K562 (cell line): Measurements from ENCODE around the gene OLFML2A. TPM values are rescaled to one million over a fixed set of nuclear protein-coding genes. Genes with fewer than 3 reads are reported as not detected.

Experiments used
- ATAC-seq: fragments of 200-7000 bp; cut with Tn5 transposase; 3 replicates; pipeline ENCODE4 v1.9.1; 2020; ENCODE audit warnings: moderate library complexity
- BruUV-seq: library from RNA; stranded (reverse); fragments of 400-500 nt; replicated peaks from 2 replicates; lab custom pipeline; 2021; lab: Mats Ljungman, UMichigan
- CTCF ChIA-PET: fragments of 300-600 bp; formaldehyde crosslinking; extraction: SDS; loops from one replicate; lab custom pipeline; 2021; ENCODE audit warnings: low intra/inter-chr PET ratio; lab: Yijun Ruan, JAX
- POLR2A ChIA-PET: fragments of 300-600, 350-650 bp; sonication (Branson Sonifier 250); formaldehyde crosslinking; extraction: SDS; loops from one replicate; lab custom pipeline; 2021; ENCODE audit warnings: antibody characterized with exemption, inconsistent platforms; lab: Yijun Ruan, JAX
- DNase-seq, 4 experiments: peaks; one replicate each; pipeline versions ENCODE4 v3.0.0 to v3.0.0-alpha.2; 2011 to 2018; ENCODE audit warnings: low spot score in 3 of 4, mixed read lengths in 3 of 4; ENCODE audit errors: extremely low read depth in 1 of 4
- FAIRE-seq: peaks from 2 replicates; lab custom pipeline; 2011; peaks lifted over from hg19 to GRCh38; lab: Jason Lieb, UNC
- H2AFZ ChIP-seq: 2 replicates; pipeline ENCODE4 v1.6.0; 2011; ENCODE audit warnings: low read depth, low read length, control low read depth, inconsistent platforms
- H3K27ac ChIP-seq: fragments of 200-600 bp; 3 replicates; pipeline ENCODE4 v1.8.0; 2011; ENCODE audit warnings: low read depth, mild to moderate bottlenecking, control low read depth, inconsistent platforms, low read length, moderate library complexity, mixed read lengths; ENCODE audit errors: extremely low read depth
- H3K27me3 ChIP-seq, 2 experiments: fragments of 300-600 bp in 1 of 2; 2 replicates in 1 of 2; 3 replicates in 1 of 2; pipeline versions ENCODE4 v1.6.0 to v1.8.0; 2011; ENCODE audit warnings: inconsistent platforms in 2 of 2, low read length in 2 of 2, mild to moderate bottlenecking in 1 of 2, mixed read lengths in 1 of 2, moderate library complexity in 1 of 2; ENCODE audit not compliant: control insufficient read depth in 2 of 2, insufficient read depth in 2 of 2
- H3K36me3 ChIP-seq: fragments of 300-600 bp; 3 replicates; pipeline ENCODE4 v1.8.0; 2011; ENCODE audit warnings: mild to moderate bottlenecking, low read length, inconsistent platforms; ENCODE audit not compliant: control insufficient read depth, insufficient read depth
- H3K4me1 ChIP-seq, 2 experiments: fragments of 200-600 bp in 1 of 2; replicated peaks in 1 of 2; 2 replicates in 1 of 2; 3 replicates in 1 of 2; pipeline versions ENCODE4 v1.5.1 to v1.8.0; 2011; ENCODE audit warnings: inconsistent platforms in 2 of 2, low read length in 2 of 2, mild to moderate bottlenecking in 1 of 2, mixed read lengths in 1 of 2, moderate library complexity in 1 of 2; ENCODE audit not compliant: control insufficient read depth in 2 of 2, insufficient read depth in 2 of 2
- H3K4me2 ChIP-seq: 2 replicates; pipeline ENCODE4 v1.6.1; 2011; ENCODE audit warnings: low read length, control low read depth, inconsistent platforms, mixed read lengths; ENCODE audit not compliant: insufficient read depth
- H3K4me3 ChIP-seq: fragments of 200-600 bp; sonication (generic), shearing (Covaris generic); 2 replicates; pipeline ENCODE4 v1.5.1; 2016; ENCODE audit warnings: control low read depth, inconsistent platforms
- H3K79me2 ChIP-seq: fragments of 200-600 bp; 3 replicates; pipeline ENCODE4 v1.8.0; 2011; ENCODE audit warnings: low read length, inconsistent platforms; ENCODE audit not compliant: control insufficient read depth, insufficient read depth
- H3K9ac ChIP-seq, 2 experiments: 2 replicates each; pipeline versions ENCODE4 v1.6.0 to v1.6.1; 2011; ENCODE audit warnings: low read depth in 2 of 2, low read length in 2 of 2, control low read depth in 1 of 2, inconsistent platforms in 1 of 2, mild to moderate bottlenecking in 1 of 2, mixed read lengths in 1 of 2; ENCODE audit not compliant: insufficient read depth in 1 of 2
- H3K9me1 ChIP-seq: one replicate; pipeline ENCODE4 v1.6.0; 2011; ENCODE audit warnings: inconsistent platforms, mild to moderate bottlenecking, low read length, moderate library complexity; ENCODE audit not compliant: control insufficient read depth, insufficient read depth
- H3K9me3 ChIP-seq: replicated peaks from 2 replicates; pipeline ENCODE4 v1.5.1; 2011; ENCODE audit warnings: low read depth, low read length, inconsistent platforms; ENCODE audit not compliant: control insufficient read depth, insufficient read depth
- H4K20me1 ChIP-seq: replicated peaks from 2 replicates; pipeline ENCODE4 v1.6.1; 2011; ENCODE audit warnings: low read length, inconsistent platforms, mixed read lengths; ENCODE audit not compliant: control insufficient read depth, insufficient read depth
- ARNT ChIP-seq, 2 experiments: fragments of 450-650 bp; IDR thresholded peaks; 2 replicates each; pipeline ENCODE4 v1.6.1; 2016; ENCODE audit warnings: mild to moderate bottlenecking in 1 of 2
- BDP1 ChIP-seq: IDR thresholded peaks from 3 replicates; pipeline ENCODE4 v1.6.1; 2011; ENCODE audit not compliant: insufficient read length, insufficient read depth
- CEBPB ChIP-seq: fragments of 450-650 bp; IDR thresholded peaks from 2 replicates; pipeline ENCODE4 v1.6.1; 2016; ENCODE audit warnings: missing genetic modification characterization, missing compliant biosample characterization
- CEBPG ChIP-seq, 3 experiments: fragments of 200-800 bp in 1 of 3; sonication (Bioruptor generic) in 1 of 3; sonication (generic) in 1 of 3; formaldehyde crosslinking in 1 of 3; IDR thresholded peaks in 2 of 3; conservative IDR thresholded peaks in 1 of 3; 2 replicates each; pipeline versions ENCODE4 v1.6.1 to v1.8.0; 2016 to 2022; ENCODE audit warnings: missing compliant biosample characterization in 2 of 3, missing genetic modification characterization in 2 of 3, mild to moderate bottlenecking in 1 of 3, missing genetic modification reagents in 1 of 3
- MEIS2 ChIP-seq: fragments of 450-650 bp; IDR thresholded peaks from 2 replicates; pipeline ENCODE4 v1.6.1; 2014; ENCODE audit warnings: mild to moderate bottlenecking; ENCODE audit not compliant: partially characterized antibody
- SMARCB1 ChIP-seq: IDR thresholded peaks from 2 replicates; pipeline ENCODE4 v1.6.1; 2011; ENCODE audit warnings: improper control_type of control experiment, low read depth; ENCODE audit not compliant: insufficient read length
- WGBS: fragments of 100-300 bp; shearing (Covaris generic); methylation state at CpG from one replicate; pipeline ENCODE4 v1.1.6; 2016; ENCODE audit warnings: low coverage, mixed read lengths; ENCODE audit not compliant: insufficient coverage; ENCODE audit errors: missing lambda C conversion rate; 5-methylcytosine and 5-hydroxymethylcytosine counted together
- in situ Hi-C: fragments of 300-500 bp; cut with MboI; formaldehyde crosslinking; loops from 4 replicates; pipeline ENCODE4 v1.15.0; 2018; ENCODE audit warnings: inconsistent platforms, mixed read lengths
- intact Hi-C: fragments of 100-400 bp; cut with micrococcal nuclease; formaldehyde crosslinking; loops from 2 replicates; pipeline ENCODE4 v1.14.2; 2022
- polyA plus RNA-seq, 8 experiments: library from polyadenylated mRNA; depleted of rRNA in 4 of 8; stranded (reverse) in 5 of 8; unstranded in 3 of 8; fragments of >200 nt; fragmentation: Nextera tagmentation in 2 of 8; fragmentation: Illumina TruSeq in 1 of 8; extraction: Ambion mirVana in 2 of 8; extraction: Trizol in 1 of 8; gene quantifications; 2 replicates each; pipeline versions ENCODE4 v1.2.1 to v1.2.3, GENCODE V29; 2011 to 2014; ENCODE audit warnings: inconsistent platforms in 1 of 8, missing spikeins in 1 of 8
- total RNA-seq, 7 experiments: library from RNA; depleted of rRNA in 6 of 7; stranded (reverse); fragments of >200 nt in 6 of 7; fragmentation: Illumina TruSeq in 2 of 7; extraction: Trizol in 2 of 7; gene quantifications; 2 replicates each; pipeline versions ENCODE4 v1.2.1 to v1.2.3, GENCODE V29; 2011 to 2021; ENCODE audit warnings: low replicate concordance in 1 of 7
- TF ChIP-seq, protein P1 (sequence below): fragments of 250-450 bp; sonication (Bioruptor Pico); IDR thresholded peaks from 2 replicates; pipeline ENCODE4 v1.5.0; 2022; ENCODE audit warnings: mild to moderate bottlenecking
- TF ChIP-seq, protein P2 (sequence below): sonication (generic); formaldehyde crosslinking; IDR thresholded peaks from 2 replicates; pipeline ENCODE4 v1.8.0; 2022; ENCODE audit warnings: mild to moderate bottlenecking, missing genetic modification reagents

OLFML2A gene
- total and polyA plus RNA-seq, 9 of the 15 experiments (the other 6 are each of a cell fraction or from before 2014, with no cell fraction given) = 0.16 TPM; not detected in 8

DNA sequence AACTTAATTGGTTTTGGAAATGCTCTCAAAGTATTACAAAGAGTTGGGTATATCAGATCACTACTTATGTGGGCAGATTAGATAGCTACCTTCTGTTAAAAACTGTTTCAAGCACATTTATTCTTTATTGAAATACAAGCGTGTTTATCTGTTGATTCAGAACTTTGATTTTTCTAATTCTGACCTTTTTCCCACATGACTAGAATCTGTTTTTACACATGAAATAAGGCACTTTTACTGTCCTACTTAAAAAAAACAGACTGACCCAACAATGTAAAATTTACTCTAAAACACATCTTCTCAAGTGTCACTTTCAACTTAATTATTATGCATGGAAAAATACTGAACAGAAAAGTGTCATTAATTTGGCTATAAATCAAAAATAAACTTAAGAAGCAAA is 10.6 kb upstream of the OLFML2A start:
- no peak for ATAC-seq

DNA sequence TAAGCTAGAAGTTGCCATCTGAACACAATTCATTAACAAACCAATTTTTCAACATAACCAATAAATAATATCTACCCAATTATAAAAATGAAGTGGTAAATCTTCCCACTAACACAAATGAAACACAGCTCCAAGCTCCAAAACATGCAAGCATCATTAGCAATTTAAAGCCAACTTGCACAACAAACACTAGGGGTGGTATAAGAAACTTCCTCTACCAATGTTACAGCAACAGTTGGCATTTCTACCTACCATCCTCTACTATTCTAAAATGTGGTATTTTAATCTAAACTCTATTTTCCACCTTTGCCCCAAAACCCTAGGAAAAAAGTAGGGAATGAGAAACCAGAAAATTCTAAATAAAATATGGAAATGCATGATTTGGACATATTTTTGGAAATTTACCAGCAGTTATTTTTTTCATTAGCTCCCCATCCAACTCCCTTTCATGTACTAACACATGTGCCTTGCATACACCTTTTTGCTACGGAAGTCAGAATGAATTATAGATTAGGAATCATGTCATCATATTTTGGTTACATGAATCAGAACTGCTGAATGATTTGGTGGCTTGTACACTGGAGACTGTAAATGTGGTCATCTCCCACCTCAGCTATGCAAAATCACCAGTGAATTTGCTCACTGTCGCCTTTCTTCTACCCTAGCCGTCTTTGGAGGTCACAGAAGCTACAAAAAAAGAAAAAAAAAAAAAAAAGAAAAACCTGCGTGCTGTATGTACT is 9.9 kb upstream of the OLFML2A start:
- no peak overlapping the region for H3K4me2 ChIP-seq
- no peak overlapping the region for H2AFZ ChIP-seq
- DNase-seq = no peak
- TF ChIP-seq CEBPG (CRISPR knock-in tag; IDR thresholded peaks at IDR 0.05) (no peak), CEBPG (tag; conservative IDR thresholded peaks at IDR 0.05 in 1 of 2, IDR thresholded peaks at IDR 0.05 in 1 of 2) (peak; percentile 55 to 73), SMARCB1 (peak; percentile 62), CEBPB (tag) (peak; percentile 38; the same call in 1 of the 2 replicates), MEIS2 (peak; percentile 63)
- TF ChIP-seq, protein P1, sequence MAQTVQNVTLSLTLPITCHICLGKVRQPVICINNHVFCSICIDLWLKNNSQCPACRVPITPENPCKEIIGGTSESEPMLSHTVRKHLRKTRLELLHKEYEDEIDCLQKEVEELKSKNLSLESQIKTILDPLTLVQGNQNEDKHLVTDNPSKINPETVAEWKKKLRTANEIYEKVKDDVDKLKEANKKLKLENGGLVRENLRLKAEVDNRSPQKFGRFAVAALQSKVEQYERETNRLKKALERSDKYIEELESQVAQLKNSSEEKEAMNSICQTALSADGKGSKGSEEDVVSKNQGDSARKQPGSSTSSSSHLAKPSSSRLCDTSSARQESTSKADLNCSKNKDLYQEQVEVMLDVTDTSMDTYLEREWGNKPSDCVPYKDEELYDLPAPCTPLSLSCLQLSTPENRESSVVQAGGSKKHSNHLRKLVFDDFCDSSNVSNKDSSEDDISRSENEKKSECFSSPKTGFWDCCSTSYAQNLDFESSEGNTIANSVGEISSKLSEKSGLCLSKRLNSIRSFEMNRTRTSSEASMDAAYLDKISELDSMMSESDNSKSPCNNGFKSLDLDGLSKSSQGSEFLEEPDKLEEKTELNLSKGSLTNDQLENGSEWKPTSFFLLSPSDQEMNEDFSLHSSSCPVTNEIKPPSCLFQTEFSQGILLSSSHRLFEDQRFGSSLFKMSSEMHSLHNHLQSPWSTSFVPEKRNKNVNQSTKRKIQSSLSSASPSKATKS (CRISPR knock-in tag) = no peak
- H3K4me1 ChIP-seq = peaks cover 10 to 15% of the 10 kb centered on the region in 2 experiments
- H3K4me3 ChIP-seq = no peak overlapping the region
- 25% methylated on average over 3 of the region's 4 CpGs for WGBS
- intact Hi-C loops (no loop called here), in situ Hi-C loops (no loop called here)
- no peak for ATAC-seq
- H4K20me1 ChIP-seq = peaks cover 6% of the 10 kb centered on the region; the same call in 1 of the 2 replicates
- no peak overlapping the region; the same call in 2 of the 3 replicates for H3K27ac ChIP-seq
- ChIA-PET CTCF (interaction anchor here (3.0 kb wide), 1 partner anchor 55 kb away, joined by 22 read pairs; no protein-coding TSS in a partner anchor), POLR2A (interaction anchor here (0.6 to 1.8 kb wide), 4 partner anchors 23 to 107 kb away, joined by 3 to 6 read pairs (median 3); partner anchors contain the start of genes ARPC5L and RPL35)
- H3K27me3 ChIP-seq = no peaks in the 10 kb centered on the region
- no TSS peak for BruUV-seq
- peaks cover 88% of the 10 kb centered on the region for H3K79me2 ChIP-seq
- H3K9ac ChIP-seq = no peak overlapping the region
- H3K9me3 ChIP-seq = no peaks in the 10 kb centered on the region
- H3K36me3 ChIP-seq = 0 out of 3 replicates have a peak, but pooled peaks cover 2% of the 10 kb centered on the region
- FAIRE-seq = no peak
- H3K9me1 ChIP-seq = no peaks in the 10 kb centered on the region

More for the DNA sequence above, 10.6 kb upstream of the OLFML2A start:
- Histone ChIP-seq H3K4me3 (no peak overlapping the region), H4K20me1 (peaks cover 6% of the 10 kb centered on the region; the same call in 1 of the 2 replicates), H3K9me3 (no peaks in the 10 kb centered on the region), H3K9ac (no peak overlapping the region), H3K4me2 (no peak overlapping the region), H3K27me3 (no peaks in the 10 kb centered on the region), H3K27ac (no peak overlapping the region), H3K4me1 (peaks cover 9 to 22% of the 10 kb centered on the region in 2 experiments; a peak in 4 of 5 replicates), H3K79me2 (peaks cover 95% of the 10 kb centered on the region), H3K36me3 (0 out of 3 replicates have a peak, but pooled peaks cover 2% of the 10 kb centered on the region), H2AFZ (no peak overlapping the region), H3K9me1 (no peaks in the 10 kb centered on the region)
- ChIA-PET POLR2A (interaction anchor here (0.6 to 1.8 kb wide), 5 partner anchors 9 to 106 kb away, joined by 3 to 6 read pairs (median 3); partner anchors contain the start of genes ARPC5L and RPL35), CTCF (interaction anchor here (3.0 kb wide), 1 partner anchor 55 kb away, joined by 22 read pairs; no protein-coding TSS in a partner anchor)
- in situ Hi-C loops (no loop called here), intact Hi-C loops (no loop called here)
- no peak for FAIRE-seq
- no TSS peak for BruUV-seq
- WGBS = 43% methylated on average over 1 of the region's 1 CpG
- no peak for TF ChIP-seq ARNT (IDR thresholded peaks at IDR 0.05)
- TF ChIP-seq, protein P2, sequence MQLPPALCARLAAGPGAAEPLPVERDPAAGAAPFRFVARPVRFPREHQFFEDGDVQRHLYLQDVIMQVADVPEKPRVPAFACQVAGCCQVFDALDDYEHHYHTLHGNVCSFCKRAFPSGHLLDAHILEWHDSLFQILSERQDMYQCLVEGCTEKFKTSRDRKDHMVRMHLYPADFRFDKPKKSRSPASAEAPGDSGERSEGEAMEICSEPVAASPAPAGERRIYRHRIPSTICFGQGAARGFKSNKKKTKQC (CRISPR knock-in tag) = no peak
- TF ChIP-seq BDP1 = no peak
- DNase-seq = no peak
